K562 (cell line): ENCODE data around the gene TCOF1. TPM values are rescaled to one million over a fixed set of nuclear protein-coding genes. Genes with fewer than 3 reads are reported as not detected.

ENCODE experiments used
- CTCF ChIP-seq, 3 experiments: IDR thresholded peaks in 2 of 3; conservative IDR thresholded peaks in 1 of 3; 2 replicates each; pipeline ENCODE4 v1.5.1; 2011 to 2012; ENCODE audit warnings: low read length in 3 of 3, mild to moderate bottlenecking in 3 of 3, control low read depth in 2 of 3, improper control_type of control experiment in 1 of 3, inconsistent platforms in 1 of 3, low read depth in 1 of 3, mixed read lengths in 1 of 3, moderate library complexity in 1 of 3; ENCODE audit not compliant: insufficient read depth in 2 of 3
- DMBX1 ChIP-seq: fragments of 250-450 bp; sonication (Bioruptor Pico); IDR thresholded peaks from 2 replicates; pipeline ENCODE4 v1.8.0; 2022; ENCODE audit warnings: inconsistent platforms, mild to moderate bottlenecking, moderate library complexity, borderline replicate concordance
- ELF2 ChIP-seq: fragments of 250-450 bp; sonication (Bioruptor Pico); IDR thresholded peaks from 2 replicates; pipeline ENCODE4 v1.5.0; 2021; ENCODE audit warnings: mild to moderate bottlenecking
- UBTF ChIP-seq, 2 experiments: IDR thresholded peaks; 2 replicates each; pipeline ENCODE4 v1.6.1; 2012; ENCODE audit warnings: improper control_type of control experiment in 2 of 2, low read depth in 2 of 2, low read length in 2 of 2, borderline replicate concordance in 1 of 2
- XRCC5 ChIP-seq: fragments of 200-400 bp; formaldehyde crosslinking; IDR thresholded peaks from 2 replicates; pipeline ENCODE4 v1.6.1; 2017; ENCODE audit warnings: low read depth, mild to moderate bottlenecking, low read length
- ZNF384 ChIP-seq: IDR thresholded peaks from 2 replicates; pipeline ENCODE4 v1.6.1; 2012; ENCODE audit warnings: low read depth, low read length, improper control_type of control experiment
- polyA plus RNA-seq, 8 experiments: library from polyadenylated mRNA; depleted of rRNA in 4 of 8; stranded (reverse) in 5 of 8; unstranded in 3 of 8; fragments of >200 nt; fragmentation: Nextera tagmentation in 2 of 8; fragmentation: Illumina TruSeq in 1 of 8; extraction: Ambion mirVana in 2 of 8; extraction: Trizol in 1 of 8; gene quantifications; 2 replicates each; pipeline versions ENCODE4 v1.2.1 to v1.2.3, GENCODE V29; 2011 to 2014; ENCODE audit warnings: inconsistent platforms in 1 of 8, missing spikeins in 1 of 8
- total RNA-seq, 7 experiments: library from RNA; depleted of rRNA in 6 of 7; stranded (reverse); fragments of >200 nt in 6 of 7; fragmentation: Illumina TruSeq in 2 of 7; extraction: Trizol in 2 of 7; gene quantifications; 2 replicates each; pipeline versions ENCODE4 v1.2.1 to v1.2.3, GENCODE V29; 2011 to 2021; ENCODE audit warnings: low replicate concordance in 1 of 7

TCOF1 gene
- total and polyA plus RNA-seq, 9 of the 15 experiments (the other 6 are each of a cell fraction or from before 2014, with no cell fraction given), result 9.8 to 134 (median 61.7) TPM

- TF ChIP-seq DMBX1, result no peak
- no peak for TF ChIP-seq CTCF (IDR thresholded peaks at IDR 0.05 in 2 of 3, conservative IDR thresholded peaks at IDR 0.05 in 1 of 3; ENCODE audit: insufficient read depth in 2 of 3, low read depth in 1 of 3, low read length in 3 of 3)
- TF ChIP-seq UBTF (IDR thresholded peaks at IDR 0.05; ENCODE audit: borderline replicate concordance in 1 of 2, low read depth in 2 of 2, low read length in 2 of 2), result no peak
- TF ChIP-seq ELF2 (CRISPR knock-in tag), result no peak
- no peak for TF ChIP-seq ZNF384
- TF ChIP-seq XRCC5, result no peak
These were observed 47.3 kb upstream of the TCOF1 start (continued) for GRCh38 chr5:150310246-150310645.
